Measurements from ENCODE around the gene CLRN2. TPM values are rescaled to one million over a fixed set of nuclear protein-coding genes. Genes with fewer than 3 reads are reported as not detected.

CLRN2 gene
- total RNA-seq, 1 donor, result not detected

GRCh38 chr4:17516980-17517379 is 2.0 kb downstream of the CLRN2 start:
- Histone ChIP-seq H3K4me2 (ENCODE audit: insufficient read depth, low read length) (no peak overlapping the region), H3K4me1 (ENCODE audit: insufficient read depth, low read length) (peaks cover 4% of the 10 kb centered on the region), H3K27me3 (ENCODE audit: insufficient read depth, low read length) (peaks cover 44% of the 10 kb centered on the region), H3K27ac (ENCODE audit: low read depth, low read length) (no peak overlapping the region), H3K79me2 (ENCODE audit: insufficient read depth, low read length) (no peaks in the 10 kb centered on the region), H3K9me3 (ENCODE audit: low read depth, low read length) (no peaks in the 10 kb centered on the region), H3K4me3 (ENCODE audit: insufficient read depth, low read length) (no peak overlapping the region), H3K36me3 (ENCODE audit: insufficient read depth, low read length) (no peaks in the 10 kb centered on the region), H4K20me1 (ENCODE audit: insufficient read depth, low read length) (no peaks in the 10 kb centered on the region), H2AFZ (ENCODE audit: low read length) (no peak overlapping the region)
- DNase-seq (ENCODE audit: insufficient read length, low spot score, missing footprints), result no peak
- no peak for TF ChIP-seq CTCF (IDR thresholded peaks at IDR 0.05; ENCODE audit: extremely low read depth, low read depth, low read length)

- H3K27me3 ChIP-seq (ENCODE audit: insufficient read depth, low read length), result peaks cover 44% of the 10 kb centered on the region
- DNase-seq (ENCODE audit: insufficient read length, low spot score, missing footprints), result no peak
- no peaks in the 10 kb centered on the region for H3K79me2 ChIP-seq (ENCODE audit: insufficient read depth, low read length)
- no peak overlapping the region for H3K4me2 ChIP-seq (ENCODE audit: insufficient read depth, low read length)
- H4K20me1 ChIP-seq (ENCODE audit: insufficient read depth, low read length), result no peaks in the 10 kb centered on the region
- TF ChIP-seq CTCF (IDR thresholded peaks at IDR 0.05; ENCODE audit: extremely low read depth, low read depth, low read length), result no peak
- H3K36me3 ChIP-seq (ENCODE audit: insufficient read depth, low read length), result no peaks in the 10 kb centered on the region
- no peak overlapping the region for H3K27ac ChIP-seq (ENCODE audit: low read depth, low read length)
- no peaks in the 10 kb centered on the region for H3K9me3 ChIP-seq (ENCODE audit: low read depth, low read length)
- H2AFZ ChIP-seq (ENCODE audit: low read length), result no peak overlapping the region
- no peaks in the 10 kb centered on the region for H3K4me1 ChIP-seq (ENCODE audit: insufficient read depth, low read length)
- no peak overlapping the region for H3K4me3 ChIP-seq (ENCODE audit: insufficient read depth, low read length)
These were observed 2.7 kb downstream of the CLRN2 start for GRCh38 chr4:17517664-17518063.

GRCh38 chr4:17521595-17521994 is 6.6 kb downstream of the CLRN2 start:
- no peak for TF ChIP-seq CTCF (IDR thresholded peaks at IDR 0.05; ENCODE audit: extremely low read depth, low read depth, low read length)
- Histone ChIP-seq H3K4me1 (ENCODE audit: insufficient read depth, low read length) (no peaks in the 10 kb centered on the region), H3K36me3 (ENCODE audit: insufficient read depth, low read length) (no peaks in the 10 kb centered on the region), H4K20me1 (ENCODE audit: insufficient read depth, low read length) (no peaks in the 10 kb centered on the region), H3K79me2 (ENCODE audit: insufficient read depth, low read length) (no peaks in the 10 kb centered on the region), H2AFZ (ENCODE audit: low read length) (no peak overlapping the region), H3K27ac (ENCODE audit: low read depth, low read length) (no peak overlapping the region), H3K4me2 (ENCODE audit: insufficient read depth, low read length) (no peak overlapping the region), H3K9me3 (ENCODE audit: low read depth, low read length) (no peaks in the 10 kb centered on the region), H3K27me3 (ENCODE audit: insufficient read depth, low read length) (peaks cover 30% of the 10 kb centered on the region), H3K4me3 (ENCODE audit: insufficient read depth, low read length) (no peak overlapping the region)
- no peak for DNase-seq (ENCODE audit: insufficient read length, low spot score, missing footprints)

GRCh38 chr4:17523662-17524061 is 8.7 kb downstream of the CLRN2 start:
- Histone ChIP-seq H3K27ac (ENCODE audit: low read depth, low read length) (no peak overlapping the region), H4K20me1 (ENCODE audit: insufficient read depth, low read length) (no peaks in the 10 kb centered on the region), H3K79me2 (ENCODE audit: insufficient read depth, low read length) (no peaks in the 10 kb centered on the region), H3K4me1 (ENCODE audit: insufficient read depth, low read length) (no peaks in the 10 kb centered on the region), H2AFZ (ENCODE audit: low read length) (no peak overlapping the region), H3K27me3 (ENCODE audit: insufficient read depth, low read length) (peaks cover 24% of the 10 kb centered on the region), H3K4me3 (ENCODE audit: insufficient read depth, low read length) (no peak overlapping the region), H3K9me3 (ENCODE audit: low read depth, low read length) (no peaks in the 10 kb centered on the region), H3K4me2 (ENCODE audit: insufficient read depth, low read length) (no peak overlapping the region), H3K36me3 (ENCODE audit: insufficient read depth, low read length) (no peaks in the 10 kb centered on the region)
- DNase-seq (ENCODE audit: insufficient read length, low spot score, missing footprints), result no peak
- no peak for TF ChIP-seq CTCF (IDR thresholded peaks at IDR 0.05; ENCODE audit: extremely low read depth, low read depth, low read length)
